ENCODE results near the gene KIAA1549.
"Not testable (repeated sequence)": the region's sequence is repeated elsewhere in the genome, so short reads cannot be mapped to it uniquely, and the experiment has no call there.

KIAA1549 gene

DNA sequence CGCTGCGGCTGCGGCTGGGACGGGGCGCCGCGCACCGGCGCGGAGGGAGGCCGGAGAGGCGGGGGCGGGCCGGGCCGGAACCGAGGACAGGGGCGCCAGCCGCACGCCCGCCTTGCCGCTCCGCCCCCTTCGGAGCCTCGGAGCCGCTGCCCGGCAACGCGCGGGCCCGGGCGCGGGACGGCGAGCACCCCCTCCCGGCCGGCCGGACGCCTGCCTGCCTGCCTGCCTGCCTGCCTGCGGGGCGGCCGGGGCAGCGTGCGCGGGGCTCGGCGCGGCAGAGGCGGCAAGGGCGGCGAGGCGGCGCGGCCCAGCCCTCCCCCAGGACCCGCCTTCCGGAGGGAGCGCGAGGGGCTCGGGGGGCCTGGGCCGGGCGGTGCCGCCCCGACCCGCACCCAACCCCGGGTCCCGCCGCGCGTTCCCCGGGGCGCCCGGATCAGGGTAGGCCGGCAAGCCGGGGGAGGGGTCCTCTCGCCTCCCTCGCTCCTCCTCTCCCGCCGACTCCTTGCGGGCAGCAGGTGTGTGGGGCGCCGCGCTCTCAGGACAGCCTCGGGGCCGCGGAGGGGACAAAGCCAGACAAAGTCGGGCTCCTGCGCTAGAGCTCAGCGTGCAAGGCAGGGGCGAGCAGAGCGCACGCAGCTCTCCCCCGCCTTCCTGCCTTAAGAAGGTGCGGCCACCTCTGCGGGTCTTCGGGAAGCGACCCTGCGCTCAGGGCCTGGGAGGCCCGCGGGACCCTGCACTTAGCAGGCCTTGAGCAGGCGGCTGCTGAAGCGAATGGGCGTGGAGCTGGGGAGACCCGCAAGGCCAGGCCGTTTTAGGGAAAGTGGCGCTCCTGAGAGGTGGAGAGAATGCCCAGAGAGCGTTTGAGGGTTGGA, at the start of gene KIAA1549:
TSS of gene KIAA1549 (minus strand) at position 58 of the 872 bp plus-strand sequence. CDS start 120 bp downstream, outside the sequence.
- DNase-seq (ENCODE audit: low read depth), result peak; percentile 56

DNA sequence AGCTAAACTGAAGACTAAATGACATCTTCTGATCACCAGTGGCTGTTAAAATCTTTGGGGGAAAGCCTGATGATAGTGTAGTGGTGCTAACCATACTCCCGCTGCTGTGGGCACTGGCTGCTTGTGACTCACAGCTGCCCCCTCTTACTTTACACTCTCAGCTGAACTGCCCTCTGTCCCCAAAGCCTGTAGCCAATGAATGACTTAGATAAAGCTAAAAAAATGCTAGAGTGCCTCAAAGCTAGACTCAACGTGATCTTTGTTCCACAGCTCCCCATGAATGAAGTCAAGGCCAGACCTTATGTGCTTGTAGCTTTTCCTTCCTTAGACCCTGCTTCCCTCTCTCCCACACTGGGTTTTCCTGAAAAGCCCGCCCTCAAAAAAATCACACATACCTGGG, 48.2 kb upstream of the KIAA1549 start:
- DNase-seq (ENCODE audit: low read depth), result no peak

DNA sequence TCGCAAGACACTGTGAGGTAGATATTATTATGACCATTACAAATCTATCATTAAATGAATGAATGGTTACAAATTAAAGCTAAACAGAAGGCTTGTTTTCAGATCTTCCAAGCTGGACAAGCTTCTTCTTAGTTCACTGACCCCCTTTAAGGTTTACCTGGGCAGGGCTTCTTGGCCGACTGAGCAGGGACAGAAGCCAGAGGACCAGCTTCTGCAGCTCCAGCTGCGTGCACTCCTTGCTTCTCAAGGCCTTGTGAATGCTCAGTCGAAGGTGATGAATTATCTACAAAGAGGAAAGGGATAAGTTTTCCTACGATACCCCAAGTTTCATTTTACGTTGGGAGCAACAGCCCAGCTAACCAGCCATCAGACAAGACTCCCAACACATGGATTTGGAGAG, 45.4 kb upstream of the KIAA1549 start:
- no peak for DNase-seq (ENCODE audit: low read depth)

DNA sequence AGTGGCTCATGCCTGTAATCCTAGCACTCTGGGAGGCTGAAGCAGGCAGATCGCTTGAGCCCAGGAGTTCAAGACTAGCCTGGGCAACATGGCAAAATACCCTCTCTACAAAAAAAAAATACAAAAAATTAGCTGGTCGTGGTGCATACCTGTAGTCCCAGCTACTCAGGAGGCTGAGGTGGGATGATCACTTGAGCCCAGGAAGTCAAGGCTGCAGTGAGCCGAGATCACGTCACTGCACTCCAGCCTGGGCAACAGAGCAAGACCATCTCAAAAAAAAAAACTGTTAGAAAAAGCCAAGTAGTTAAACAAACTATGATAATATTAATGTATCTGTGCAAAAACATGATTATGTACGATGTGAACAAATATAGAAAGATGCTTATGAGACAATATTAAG, 44.7 kb upstream of the KIAA1549 start:
- not testable (repeated sequence) for DNase-seq (ENCODE audit: low read depth)

DNA sequence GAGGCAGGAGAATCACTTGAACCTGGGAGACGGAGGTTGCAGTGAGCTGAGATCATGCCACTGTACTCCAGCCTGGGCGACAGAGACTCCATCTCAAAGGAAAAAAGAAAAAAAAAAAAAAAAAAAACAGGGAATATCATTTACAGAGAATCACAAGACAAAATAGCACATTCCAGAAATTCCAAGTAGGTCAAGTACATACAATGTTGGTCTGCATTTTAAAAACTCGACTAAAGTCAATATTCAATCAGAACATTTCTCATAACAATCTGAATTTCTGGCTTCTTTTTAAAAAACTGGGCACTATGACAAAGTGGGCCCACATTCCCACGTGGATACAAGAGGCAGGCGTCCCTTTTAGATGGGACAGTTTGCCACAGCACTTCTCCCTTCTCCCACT, 41.9 kb upstream of the KIAA1549 start:
- peak; percentile 35 for DNase-seq (ENCODE audit: low read depth)

DNA sequence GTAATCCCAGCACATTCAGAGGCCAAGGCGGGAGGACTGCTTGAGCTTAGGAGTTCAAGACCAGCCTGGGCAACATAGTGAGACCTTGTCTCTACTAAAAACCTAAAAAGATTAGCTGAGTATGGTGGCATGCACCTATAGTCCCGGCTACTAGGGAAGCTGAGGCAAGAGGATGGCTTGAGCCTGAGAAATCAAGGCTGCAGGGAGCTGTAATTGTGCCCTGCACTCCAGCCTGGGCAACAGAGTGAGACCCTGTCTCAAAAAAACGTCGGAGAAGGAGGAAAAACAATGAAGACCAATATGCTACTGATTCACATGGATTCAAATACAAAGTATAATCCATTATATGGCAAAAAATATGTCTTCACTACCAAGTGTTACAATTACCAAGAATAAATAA, 41.1 kb upstream of the KIAA1549 start:
- no peak for DNase-seq (ENCODE audit: low read depth)

DNA sequence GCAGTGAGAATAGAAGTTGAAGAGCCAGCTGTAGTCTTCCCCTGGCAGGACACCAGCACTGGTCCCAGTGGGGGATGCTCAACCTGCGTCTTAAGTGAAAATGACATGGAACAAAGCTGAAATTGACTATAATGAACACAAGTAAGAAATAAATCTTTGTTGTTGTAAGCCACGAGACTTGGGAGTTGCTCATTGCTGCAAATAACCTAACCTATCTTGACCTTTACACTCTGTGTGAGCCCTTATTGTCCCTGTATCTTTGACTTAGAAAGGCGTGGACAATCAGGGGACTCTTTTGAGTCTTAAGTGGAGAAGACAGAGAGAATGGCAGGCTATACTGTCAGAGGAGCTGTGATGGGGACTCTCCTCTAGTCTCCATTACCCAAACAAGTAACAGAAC, 37.7 kb upstream of the KIAA1549 start:
- DNase-seq (ENCODE audit: low read depth), result no peak

DNA sequence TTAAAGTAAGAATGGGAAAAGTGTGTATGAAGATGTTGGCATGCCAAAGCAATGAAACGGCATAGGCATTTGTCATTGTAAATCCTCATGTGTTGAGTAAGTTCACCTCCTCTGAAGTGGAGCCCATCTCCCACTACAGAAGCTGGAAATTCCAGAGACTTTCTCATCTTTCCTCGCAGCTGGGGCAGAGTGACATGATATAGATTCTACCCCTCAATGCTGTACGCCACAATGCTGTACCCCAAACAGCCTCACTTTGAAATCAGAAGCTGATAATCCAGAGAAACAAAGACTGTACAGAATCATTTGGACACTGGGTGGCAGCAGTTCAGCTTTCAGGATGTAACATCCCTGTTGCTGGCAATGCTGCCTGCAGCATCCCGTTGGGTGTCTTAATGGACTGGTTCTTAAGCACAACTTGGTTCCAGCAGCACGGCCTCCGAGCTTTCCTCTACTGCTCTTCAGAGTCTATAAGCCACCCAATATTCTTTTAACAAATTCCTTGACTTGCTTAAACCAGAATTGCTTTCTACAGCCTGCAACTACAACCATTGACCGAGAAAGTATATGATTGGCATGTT, 35.8 kb upstream of the KIAA1549 start:
- peak; percentile 67 for DNase-seq (ENCODE audit: low read depth)

DNA sequence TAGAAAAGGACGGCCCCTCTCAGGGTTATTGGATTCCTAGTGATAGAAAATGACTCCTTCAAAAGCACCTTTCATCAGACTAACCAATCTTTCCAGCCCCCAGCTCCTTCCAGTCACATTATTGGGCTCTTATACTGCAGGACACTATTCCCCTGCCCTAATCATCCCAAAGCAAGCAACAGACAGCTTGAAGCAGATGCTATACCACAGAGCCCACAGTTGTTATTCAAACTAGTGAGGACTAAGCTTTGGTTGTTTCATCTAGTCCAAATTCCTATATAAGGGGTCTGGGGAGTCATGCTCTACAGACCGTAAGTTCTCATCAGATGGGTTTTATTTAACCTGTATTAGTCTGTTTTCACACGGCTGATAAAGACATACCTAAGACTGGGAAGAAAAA, 30.2 kb upstream of the KIAA1549 start:
- no peak for DNase-seq (ENCODE audit: low read depth)

DNA sequence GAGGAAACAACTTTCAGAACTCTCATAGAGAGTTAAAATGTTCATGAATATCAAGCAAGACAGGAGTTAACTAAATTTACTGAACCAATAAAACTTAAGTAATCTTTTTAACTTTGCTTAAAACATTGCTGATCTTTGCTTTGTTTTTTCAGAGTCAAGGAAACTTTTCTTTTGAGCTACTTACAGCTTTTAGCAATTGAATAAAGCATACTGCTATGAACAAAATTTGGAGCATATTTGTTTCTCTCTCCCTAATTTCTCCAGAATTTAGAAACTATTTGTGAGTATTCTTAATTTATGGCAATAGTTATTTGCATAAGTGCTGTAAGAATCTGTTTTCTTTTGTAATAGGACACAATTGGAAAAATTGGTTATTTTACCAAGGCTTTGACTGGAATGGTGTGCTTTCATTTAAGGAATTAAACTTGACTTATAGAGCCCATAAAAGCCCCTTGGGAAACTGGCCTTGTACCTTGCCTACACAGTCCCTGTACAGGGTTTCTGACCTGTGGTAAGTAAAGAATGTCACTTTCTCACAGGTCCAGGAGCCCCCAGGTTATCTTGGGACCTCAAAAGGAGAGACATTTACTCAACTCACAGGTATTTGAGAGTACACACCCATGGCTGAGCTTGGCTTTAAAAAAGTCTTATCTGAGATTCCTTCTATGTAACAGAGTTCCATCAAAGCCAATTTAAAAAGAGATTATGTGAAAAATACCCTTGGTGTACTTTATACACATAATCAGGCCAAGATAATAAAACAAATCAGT, 23.3 kb upstream of the KIAA1549 start:
- no peak for DNase-seq (ENCODE audit: low read depth)

DNA sequence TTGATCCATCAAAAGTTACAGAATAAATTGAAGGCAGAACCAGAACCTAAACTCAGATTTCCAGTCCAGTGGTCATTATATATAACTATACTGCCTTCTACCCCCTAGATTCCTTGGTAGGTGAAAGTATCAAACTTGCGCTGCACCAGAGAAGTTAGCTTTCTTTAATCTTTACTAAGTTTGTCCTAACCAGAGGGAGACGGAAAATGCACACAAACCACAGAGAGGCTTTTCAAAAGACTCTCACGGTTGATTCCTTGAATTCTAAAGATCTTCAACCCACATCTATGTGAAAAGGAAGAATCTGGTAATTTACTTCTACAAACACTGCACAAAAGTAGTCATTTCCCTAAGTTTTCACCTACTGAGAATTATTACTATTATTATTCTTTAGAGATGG, 18.2 kb upstream of the KIAA1549 start:
- no peak for DNase-seq (ENCODE audit: low read depth)

DNA sequence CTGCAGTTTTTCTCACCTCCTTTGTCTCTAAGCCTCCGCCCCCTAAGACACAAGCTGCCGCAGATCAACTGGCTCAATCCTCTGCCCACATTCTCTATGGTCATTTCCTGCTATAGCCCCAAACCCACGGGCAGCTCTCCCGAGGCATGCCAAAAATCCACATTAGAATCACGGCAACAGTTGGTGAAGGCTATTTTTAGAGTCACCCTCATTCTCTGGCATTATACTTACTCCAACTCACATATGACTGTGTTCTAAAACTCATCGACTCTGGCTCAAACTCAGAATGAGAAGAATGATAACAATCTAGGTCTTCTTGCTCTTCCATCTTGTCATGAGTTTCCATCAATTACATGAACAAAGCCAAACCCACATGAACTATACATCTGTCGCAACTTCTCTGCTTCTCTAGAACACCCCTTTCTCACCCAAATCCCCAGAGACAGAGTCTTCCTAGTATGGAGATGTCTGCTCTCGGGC, 10.9 kb upstream of the KIAA1549 start:
- no peak for DNase-seq (ENCODE audit: low read depth)

DNA sequence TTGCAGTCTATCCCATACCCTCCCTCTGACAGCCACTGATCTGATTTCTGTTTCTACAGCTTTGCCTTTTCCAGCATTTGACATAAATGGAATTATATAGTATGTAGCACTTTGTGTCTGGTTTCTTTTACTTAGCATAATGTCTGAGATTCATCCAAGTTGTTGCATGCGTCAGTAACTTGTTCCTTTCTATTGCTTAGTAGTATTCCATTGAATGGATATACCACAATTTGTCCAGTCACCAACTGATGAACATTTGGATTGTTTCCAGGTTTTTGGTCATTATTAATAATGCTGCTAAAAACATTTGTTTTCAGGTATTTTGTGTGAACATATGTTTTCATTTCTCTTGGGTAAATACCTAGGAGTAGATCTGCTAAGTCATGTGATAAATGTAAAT, 6.5 kb upstream of the KIAA1549 start:
- DNase-seq (ENCODE audit: low read depth), result no peak

DNA sequence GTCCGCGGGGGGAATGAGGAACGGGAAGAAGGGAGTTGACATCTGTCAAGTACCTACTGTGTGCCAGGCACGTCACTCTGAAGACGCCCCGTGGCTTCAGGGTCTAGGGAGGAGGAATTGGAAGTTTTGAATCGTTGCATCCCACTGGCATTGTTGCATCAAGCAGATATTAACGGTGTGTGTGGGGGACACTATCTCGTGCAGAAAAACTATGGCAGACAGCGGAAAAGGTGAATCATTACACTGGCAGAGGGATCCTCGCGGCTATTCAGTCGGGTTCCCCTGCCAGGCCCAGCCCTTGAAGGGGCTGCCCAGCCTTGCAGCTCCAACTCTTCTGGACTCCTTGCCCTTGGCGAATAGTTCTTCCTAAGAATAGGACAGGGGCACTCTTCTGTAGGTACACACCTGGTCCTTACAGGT, 1.0 kb upstream of the KIAA1549 start:
- no peak for DNase-seq (ENCODE audit: low read depth)

DNA sequence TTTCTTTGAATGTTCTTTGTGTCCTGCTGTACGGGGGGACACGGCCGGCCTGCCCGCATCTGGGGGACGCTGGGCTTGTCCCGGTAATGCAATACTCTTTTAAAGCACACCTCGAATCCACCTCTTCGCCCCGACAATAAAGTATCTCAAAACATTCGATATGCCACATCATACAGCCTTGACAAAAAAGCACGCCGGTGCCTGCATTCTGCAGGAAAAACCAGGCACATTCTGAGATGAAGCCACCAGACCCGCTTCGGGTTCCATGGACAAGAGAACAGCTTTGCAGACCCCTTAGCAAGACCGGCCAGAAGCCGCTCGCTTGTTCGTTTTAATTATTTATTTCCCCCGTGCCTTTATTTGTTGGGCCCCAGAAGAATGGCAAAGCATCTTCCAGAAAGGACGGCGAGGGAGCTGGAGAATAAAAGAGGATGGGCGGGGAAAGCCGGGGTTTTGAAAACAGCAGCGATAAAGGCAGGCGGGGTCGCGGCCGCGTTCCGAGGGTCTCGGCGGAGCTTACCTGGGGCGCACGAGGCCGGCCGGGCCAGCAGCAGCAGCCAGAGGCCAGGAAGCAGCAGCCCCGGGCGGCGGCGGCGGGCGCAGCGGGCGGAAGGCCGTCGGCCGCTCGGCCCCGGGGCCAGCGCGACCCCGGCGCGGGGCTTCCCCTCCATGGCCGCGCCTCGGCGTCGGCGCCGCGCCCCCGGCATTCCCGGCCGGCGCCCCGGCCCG, 462 bp downstream of the KIAA1549 start:
- DNase-seq (ENCODE audit: low read depth), result no peak

DNA sequence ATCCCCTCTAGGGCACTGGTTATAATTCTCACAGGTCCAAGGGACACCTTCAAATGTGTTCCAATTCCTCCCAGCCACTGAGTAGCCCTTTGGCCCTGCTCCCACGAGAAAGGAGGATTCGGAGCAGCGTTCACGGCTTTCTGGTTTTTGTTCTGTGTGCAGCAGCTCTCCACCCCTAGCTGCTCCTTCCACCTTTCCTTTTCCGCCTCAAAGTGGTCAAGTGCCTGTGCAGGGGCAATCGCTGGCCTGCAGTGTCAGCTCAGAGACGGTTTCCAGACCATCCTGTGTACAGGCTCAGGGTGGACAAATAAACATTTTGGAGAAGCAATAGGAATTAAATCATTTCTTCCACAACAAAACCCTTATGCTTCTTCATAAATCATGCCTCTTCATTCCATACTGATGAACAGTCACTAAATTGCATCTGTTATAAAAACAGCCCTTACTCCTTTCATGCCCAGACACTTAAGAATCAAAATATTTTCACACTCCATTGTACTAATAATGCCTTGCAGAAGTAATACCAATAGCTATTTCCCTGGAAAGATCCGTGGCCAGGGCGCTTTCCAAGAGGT, 1.1 kb downstream of the KIAA1549 start:
- DNase-seq (ENCODE audit: low read depth), result no peak

DNA sequence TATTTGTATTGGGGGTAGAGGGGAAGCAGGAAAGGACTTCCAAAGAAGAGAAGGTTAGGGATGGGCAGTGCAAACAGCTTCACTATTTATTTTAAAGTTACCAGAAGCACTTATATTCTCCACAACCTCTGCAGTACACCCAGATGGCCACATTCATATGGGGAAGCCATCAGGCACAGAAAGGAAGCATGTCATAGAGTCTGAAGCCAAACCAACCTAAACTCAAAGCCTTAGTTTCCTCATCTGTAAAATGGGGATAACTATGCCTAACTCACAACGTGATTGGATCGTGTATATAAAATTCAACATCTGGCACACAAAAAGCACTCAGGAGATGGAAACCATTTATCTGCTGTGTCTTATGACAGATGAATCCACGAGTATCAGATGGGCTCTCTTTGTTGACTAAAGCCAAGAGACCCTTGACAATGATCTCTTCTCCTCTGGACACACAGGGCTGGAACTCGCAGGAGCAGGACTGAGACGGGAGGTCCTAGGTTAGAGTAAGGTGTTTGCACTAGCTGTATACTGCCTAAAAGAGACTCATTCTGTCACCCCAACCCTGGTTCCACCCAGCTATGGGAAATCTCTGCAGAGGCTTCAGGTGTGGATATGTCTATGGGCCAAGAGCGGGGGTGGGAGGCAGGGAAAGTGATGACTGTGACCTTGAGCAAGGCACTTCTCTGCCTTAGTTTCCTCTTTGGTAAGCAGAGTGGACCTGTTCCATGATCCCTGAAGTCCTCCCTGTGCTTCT, 1.8 kb downstream of the KIAA1549 start:
- no peak for DNase-seq (ENCODE audit: low read depth)

DNA sequence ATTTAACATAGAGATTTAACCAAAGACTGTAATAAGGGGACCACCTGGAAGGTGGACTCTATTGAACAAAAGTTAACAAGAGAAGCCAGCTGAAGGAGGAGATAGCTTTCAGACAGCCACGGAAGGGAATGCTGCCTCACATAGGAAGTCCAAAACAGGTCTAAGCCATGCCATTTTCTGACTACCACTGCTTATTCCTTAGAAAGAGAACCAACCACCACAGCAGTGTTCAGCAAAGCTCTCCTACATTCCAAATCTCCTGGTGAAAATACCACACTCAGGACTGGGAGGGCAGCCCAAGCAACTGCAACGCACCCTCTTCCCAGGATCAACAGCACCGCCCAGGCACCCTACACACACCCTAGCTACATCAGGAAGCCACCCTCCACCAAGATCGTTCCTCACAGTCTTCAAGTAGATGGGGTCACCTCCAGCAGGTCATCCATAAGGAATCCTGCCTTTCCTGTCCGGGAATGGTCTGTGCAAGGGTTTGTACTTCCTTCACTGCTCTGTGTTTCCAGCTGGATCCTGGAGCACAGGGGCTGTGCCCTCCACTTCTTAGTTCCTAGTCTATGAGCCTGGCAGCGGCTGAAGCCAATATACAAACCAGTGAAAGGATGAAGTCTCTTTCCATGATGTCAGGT, 2.5 kb downstream of the KIAA1549 start:
- DNase-seq (ENCODE audit: low read depth), result no peak

DNA sequence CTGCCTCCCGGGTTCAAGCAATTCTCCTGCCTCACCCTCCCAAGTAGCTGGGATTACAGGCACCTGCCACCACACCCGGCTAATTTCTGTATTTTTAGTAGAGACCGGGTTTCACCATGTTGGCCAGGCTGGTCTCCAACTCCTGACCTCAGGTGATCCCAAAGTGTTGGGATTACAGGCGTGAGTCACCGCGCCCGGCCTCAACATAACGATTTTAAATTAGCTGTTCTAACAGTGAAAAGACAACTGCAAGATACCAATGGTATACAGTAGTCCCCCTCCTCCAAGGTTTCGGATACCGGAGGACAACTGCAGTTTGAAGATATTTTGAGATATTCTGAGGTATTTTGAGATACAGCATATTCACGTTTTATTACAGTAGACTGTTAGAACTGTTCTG, 5.0 kb downstream of the KIAA1549 start:
- not testable (repeated sequence) for DNase-seq (ENCODE audit: low read depth)

DNA sequence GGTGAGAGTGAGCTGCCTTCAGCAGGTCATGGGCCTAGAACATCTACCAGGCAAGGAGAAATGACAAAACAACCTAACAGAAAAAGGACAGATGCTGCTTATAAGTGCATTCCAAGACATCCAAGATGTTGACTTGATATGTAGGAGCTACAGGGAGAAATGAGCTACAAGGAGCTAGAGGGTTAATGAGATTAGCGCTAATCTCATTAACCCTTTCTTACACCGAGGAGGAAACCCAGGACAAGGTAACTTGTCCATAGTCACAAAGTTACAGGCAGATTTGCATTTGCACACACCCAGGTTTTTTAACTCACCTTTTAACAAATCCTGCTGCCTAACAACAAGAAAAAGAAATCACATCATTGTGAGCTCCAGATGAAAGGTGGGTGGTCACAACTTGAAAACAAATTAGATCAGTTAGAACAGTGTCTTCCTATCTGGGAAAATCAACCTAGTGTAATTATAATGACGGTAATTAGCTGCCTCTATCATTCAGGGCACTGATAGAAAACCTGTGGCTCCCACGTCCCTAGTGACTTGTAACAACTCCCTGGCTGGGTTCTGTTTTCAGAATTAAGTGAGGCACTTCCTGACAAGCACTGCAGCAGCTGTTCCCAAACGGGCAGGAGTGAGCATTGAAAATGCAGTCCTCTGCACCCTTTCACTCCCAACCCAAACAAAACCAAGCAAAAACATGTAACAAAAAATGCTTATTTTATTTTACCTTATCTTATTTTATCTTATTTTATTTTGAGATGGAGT, 5.7 kb downstream of the KIAA1549 start:
- no peak for DNase-seq (ENCODE audit: low read depth)
